Natural killer cell (primary cell): ENCODE measurements around the gene TF. TPM values are rescaled to one million over a fixed set of nuclear protein-coding genes. Genes with fewer than 3 reads are reported as not detected.

Experiments used
- ATAC-seq, 3 donors: fragments of 150-1000 bp in 2 of 3; fragments of 200-7000 bp in 1 of 3; cut with Tn5 transposase; 1 replicate in 1 of 3; 2 replicates in 2 of 3; pipeline ENCODE4 v1.10.0; 2021; ENCODE audit warnings: mild to moderate bottlenecking in 2 of 3, moderate library complexity in 2 of 3
- DNase-seq, 2 donors: peaks; one replicate each; pipeline versions ENCODE4 v3.0.0 to v3.0.0-alpha.2; 2013 to 2021; ENCODE audit warnings: mixed read lengths in 1 of 2
- H3K27ac ChIP-seq: one replicate; pipeline ENCODE4 v1.5.1; 2013; ENCODE audit warnings: mild to moderate bottlenecking, low read length
- H3K27me3 ChIP-seq: one replicate; pipeline ENCODE4 v1.6.1; 2013; ENCODE audit warnings: low read length; ENCODE audit not compliant: control insufficient read depth, insufficient read depth
- H3K36me3 ChIP-seq: one replicate; pipeline ENCODE4 v1.6.1; 2013; ENCODE audit warnings: low read length; ENCODE audit not compliant: control insufficient read depth, insufficient read depth
- H3K4me1 ChIP-seq: one replicate; pipeline ENCODE4 v1.6.1; 2013; ENCODE audit warnings: low read length; ENCODE audit not compliant: control insufficient read depth, insufficient read depth
- H3K4me3 ChIP-seq: one replicate; pipeline ENCODE4 v1.5.1; 2013; ENCODE audit warnings: low read length
- H3K9me3 ChIP-seq: one replicate; pipeline ENCODE4 v1.6.1; 2013; ENCODE audit warnings: low read length; ENCODE audit not compliant: control insufficient read depth, insufficient read depth
- H3K27ac Mint-ChIP-seq, 2 donors: one replicate each; pipeline ENCODE4 v1.8.0; 2022; ENCODE audit warnings: mild to moderate bottlenecking in 2 of 2, mixed read lengths in 2 of 2, moderate library complexity in 1 of 2
- H3K27me3 Mint-ChIP-seq, 2 donors: one replicate each; pipeline ENCODE4 v1.8.0; 2022; ENCODE audit warnings: low read depth in 2 of 2, mixed read lengths in 2 of 2
- H3K36me3 Mint-ChIP-seq: one replicate; pipeline ENCODE4 v1.8.0; 2022; ENCODE audit warnings: mixed read lengths
- H3K4me1 Mint-ChIP-seq, 2 donors: one replicate each; pipeline ENCODE4 v1.8.0; 2022; ENCODE audit warnings: mixed read lengths in 2 of 2
- H3K4me3 Mint-ChIP-seq: one replicate; pipeline ENCODE4 v1.8.0; 2022; ENCODE audit warnings: mild to moderate bottlenecking, moderate library complexity, mixed read lengths
- H3K9me3 Mint-ChIP-seq, 2 donors: one replicate each; pipeline ENCODE4 v1.8.0; 2022; ENCODE audit warnings: mixed read lengths in 2 of 2
- CTCF ChIP-seq: fragments of 200-600 bp; IDR thresholded peaks from one replicate; pipeline ENCODE4 v1.8.0; 2022; ENCODE audit warnings: antibody characterized with exemption
- WGBS: methylation state at CpG from one replicate; pipeline ENCODE4 v1.1.7; 2013; ENCODE audit warnings: missing lambda C conversion rate; ENCODE audit not compliant: insufficient coverage; 5-methylcytosine and 5-hydroxymethylcytosine counted together
- intact Hi-C: fragments of 100-400 bp; cut with micrococcal nuclease; formaldehyde crosslinking; loops from one replicate; pipeline ENCODE4 v1.14.2; 2022
- total RNA-seq, 4 donors: library from RNA; stranded (reverse); fragments of 120-200 nt in 1 of 4; gene quantifications; one replicate each; pipeline versions ENCODE4 v1.2.3 to v1.2.4, GENCODE V29; 2013 to 2022

Gene TF
- total RNA-seq, 3 donors from 2014 or later (not counting 1 experiment from before 2014, with no cell fraction given), result 2.8 to 4.3 (median 3.2) TPM

- no peaks in the 10 kb centered on the region for H3K36me3 Mint-ChIP-seq
- H3K27ac ChIP-seq, result no peak overlapping the region
- no peaks in the 10 kb centered on the region for H3K9me3 ChIP-seq
- no peak for TF ChIP-seq CTCF
- ATAC-seq, result no peak
- H3K27me3 Mint-ChIP-seq, result peaks cover 9 to 11% of the 10 kb centered on the region in 2 donors
- DNase-seq, result no peak
- no peak overlapping the region for H3K4me3 Mint-ChIP-seq
- H3K4me1 ChIP-seq, result no peaks in the 10 kb centered on the region
- H3K9me3 Mint-ChIP-seq, result no peaks in the 10 kb centered on the region
- H3K36me3 ChIP-seq, result no peaks in the 10 kb centered on the region
- no peak overlapping the region for H3K27ac Mint-ChIP-seq
- intact Hi-C loops, result no loop called here
- WGBS, result 81% methylated on average over 4 of the region's 4 CpGs
- H3K27me3 ChIP-seq, result no peaks in the 10 kb centered on the region
- no peaks in the 10 kb centered on the region for H3K4me1 Mint-ChIP-seq
- H3K4me3 ChIP-seq, result no peak overlapping the region
Measured at GRCh38 chr3:133706033-133706432, 40.2 kb upstream of the TF start.

- H3K27me3 ChIP-seq, result no peaks in the 10 kb centered on the region
- ATAC-seq, result no peak
- no peak overlapping the region for H3K27ac ChIP-seq
- intact Hi-C loops, result no loop called here
- no peaks in the 10 kb centered on the region for H3K4me1 ChIP-seq
- no peaks in the 10 kb centered on the region for H3K4me1 Mint-ChIP-seq
- DNase-seq, result no peak
- H3K36me3 Mint-ChIP-seq, result no peaks in the 10 kb centered on the region
- H3K4me3 ChIP-seq, result no peak overlapping the region
- TF ChIP-seq CTCF, result no peak
- H3K36me3 ChIP-seq, result no peaks in the 10 kb centered on the region
- WGBS, result 83% methylated on average over 3 of the region's 3 CpGs
- H3K9me3 ChIP-seq, result no peaks in the 10 kb centered on the region
- no peak overlapping the region for H3K27ac Mint-ChIP-seq
- no peaks in the 10 kb centered on the region for H3K9me3 Mint-ChIP-seq
- H3K27me3 Mint-ChIP-seq, result peaks cover 8 to 9% of the 10 kb centered on the region in 2 donors
- no peak overlapping the region for H3K4me3 Mint-ChIP-seq
Measured at GRCh38 chr3:133709139-133709750, 36.9 kb upstream of the TF start.

GRCh38 chr3:133711013-133711412 lies 35.2 kb upstream of the TF start:
- H3K4me3 Mint-ChIP-seq, result no peak overlapping the region
- H3K4me1 ChIP-seq, result no peaks in the 10 kb centered on the region
- intact Hi-C loops, result no loop called here
- TF ChIP-seq CTCF, result no peak
- H3K27ac Mint-ChIP-seq, result no peak overlapping the region
- peaks cover 4 to 9% of the 10 kb centered on the region in 2 donors for H3K27me3 Mint-ChIP-seq
- DNase-seq, result no peak
- H3K36me3 ChIP-seq, result no peaks in the 10 kb centered on the region
- H3K9me3 Mint-ChIP-seq, result no peaks in the 10 kb centered on the region
- H3K4me3 ChIP-seq, result no peak overlapping the region
- no peaks in the 10 kb centered on the region for H3K9me3 ChIP-seq
- no peak for ATAC-seq
- H3K27me3 ChIP-seq, result no peaks in the 10 kb centered on the region
- H3K36me3 Mint-ChIP-seq, result no peaks in the 10 kb centered on the region
- WGBS, result 78% methylated on average over 4 of the region's 4 CpGs
- no peak overlapping the region for H3K27ac ChIP-seq
- no peaks in the 10 kb centered on the region for H3K4me1 Mint-ChIP-seq

GRCh38 chr3:133712017-133712416 lies 34.2 kb upstream of the TF start:
- no peak for TF ChIP-seq CTCF
- Histone ChIP-seq H3K9me3 (no peaks in the 10 kb centered on the region), H3K27me3 (no peaks in the 10 kb centered on the region), H3K4me1 (no peaks in the 10 kb centered on the region), H3K4me3 (no peak overlapping the region), H3K27ac (no peak overlapping the region), H3K36me3 (no peaks in the 10 kb centered on the region)
- intact Hi-C loops, result no loop called here
- 82% methylated on average over 5 of the region's 5 CpGs for WGBS
- no peaks in the 10 kb centered on the region for H3K4me1 Mint-ChIP-seq
- H3K9me3 Mint-ChIP-seq, result no peaks in the 10 kb centered on the region
- no peaks in the 10 kb centered on the region for H3K36me3 Mint-ChIP-seq
- H3K27ac Mint-ChIP-seq, result no peak overlapping the region
- ATAC-seq (no peak), DNase-seq (no peak)
- H3K27me3 Mint-ChIP-seq, result peaks cover under 1 to 9% of the 10 kb centered on the region in 2 donors
- H3K4me3 Mint-ChIP-seq, result no peak overlapping the region
